ENCODE measurements around the gene NTRK1.

The NTRK1 gene

GRCh38 chr1:156836041-156836654 lies 24.5 kb upstream of the NTRK1 start:
- Histone ChIP-seq H3K4me2 (no peak overlapping the region), H3K4me3 (no peak overlapping the region), H3K9ac (no peak overlapping the region), H3K27ac (no peak overlapping the region), H3K4me1 (peaks cover 13% of the 10 kb centered on the region), H3K36me3 (no peaks in the 10 kb centered on the region), H3K27me3 (no peaks in the 10 kb centered on the region), H4K20me1 (no peaks in the 10 kb centered on the region), H3K9me3 (no peaks in the 10 kb centered on the region)
- no peak for TF ChIP-seq Cebpa-rat (IDR thresholded peaks at IDR 0.05)

- H4K20me1 ChIP-seq, result no peaks in the 10 kb centered on the region
- no peaks in the 10 kb centered on the region for H3K27me3 ChIP-seq
- H3K27ac ChIP-seq, result no peak overlapping the region
- no peak overlapping the region for H3K4me3 ChIP-seq
- H3K9ac ChIP-seq, result no peak overlapping the region
- no peaks in the 10 kb centered on the region for H3K9me3 ChIP-seq
- TF ChIP-seq Cebpa-rat (IDR thresholded peaks at IDR 0.05), result no peak
- no peak overlapping the region for H3K4me2 ChIP-seq
- H3K4me1 ChIP-seq, result peaks cover 13% of the 10 kb centered on the region
- no peaks in the 10 kb centered on the region for H3K36me3 ChIP-seq
Observed at GRCh38 chr1:156836892-156837291, 23.8 kb upstream of the NTRK1 start.

GRCh38 chr1:156838972-156839371 lies 21.7 kb upstream of the NTRK1 start:
- Histone ChIP-seq H3K27me3 (no peaks in the 10 kb centered on the region), H3K36me3 (no peaks in the 10 kb centered on the region), H3K4me2 (peak overlapping the region; percentile 74)

GRCh38 chr1:156839426-156840109 lies 21.1 kb upstream of the NTRK1 start:
- no peak for TF ChIP-seq Cebpa-rat (IDR thresholded peaks at IDR 0.05)
- H3K27me3 ChIP-seq, result no peaks in the 10 kb centered on the region
- H3K36me3 ChIP-seq, result no peaks in the 10 kb centered on the region
- H3K4me3 ChIP-seq, result no peak overlapping the region
- H4K20me1 ChIP-seq, result no peaks in the 10 kb centered on the region
- H3K4me2 ChIP-seq, result peak overlapping the region; percentile 74
- peaks cover 13% of the 10 kb centered on the region for H3K4me1 ChIP-seq
- no peak overlapping the region for H3K27ac ChIP-seq
- H3K9me3 ChIP-seq, result no peaks in the 10 kb centered on the region
- no peak overlapping the region for H3K9ac ChIP-seq

More at GRCh38 chr1:156838972-156839371, 21.7 kb upstream of the NTRK1 start:
- Histone ChIP-seq H4K20me1 (no peaks in the 10 kb centered on the region), H3K27ac (no peak overlapping the region), H3K4me1 (peaks cover 13% of the 10 kb centered on the region), H3K4me3 (no peak overlapping the region), H3K9me3 (no peaks in the 10 kb centered on the region), H3K9ac (no peak overlapping the region)
- no peak for TF ChIP-seq Cebpa-rat (IDR thresholded peaks at IDR 0.05)

GRCh38 chr1:156840186-156840897 lies 20.3 kb upstream of the NTRK1 start:
- H3K9ac ChIP-seq, result no peak overlapping the region
- H4K20me1 ChIP-seq, result no peaks in the 10 kb centered on the region
- no peak overlapping the region for H3K4me3 ChIP-seq
- H3K4me1 ChIP-seq, result peaks cover 13% of the 10 kb centered on the region
- TF ChIP-seq Cebpa-rat (IDR thresholded peaks at IDR 0.05), result no peak
- no peaks in the 10 kb centered on the region for H3K27me3 ChIP-seq
- no peak overlapping the region for H3K4me2 ChIP-seq
- H3K27ac ChIP-seq, result no peak overlapping the region
- no peaks in the 10 kb centered on the region for H3K36me3 ChIP-seq
- H3K9me3 ChIP-seq, result no peaks in the 10 kb centered on the region

GRCh38 chr1:156840898-156841279 lies 19.8 kb upstream of the NTRK1 start:
- H4K20me1 ChIP-seq, result no peaks in the 10 kb centered on the region
- no peaks in the 10 kb centered on the region for H3K36me3 ChIP-seq
- H3K27ac ChIP-seq, result no peak overlapping the region
- no peak overlapping the region for H3K9ac ChIP-seq
- no peak overlapping the region for H3K4me3 ChIP-seq
- H3K4me1 ChIP-seq, result peaks cover 13% of the 10 kb centered on the region
- no peak overlapping the region for H3K4me2 ChIP-seq
- H3K9me3 ChIP-seq, result no peaks in the 10 kb centered on the region
- TF ChIP-seq Cebpa-rat (IDR thresholded peaks at IDR 0.05), result no peak
- H3K27me3 ChIP-seq, result no peaks in the 10 kb centered on the region

- Histone ChIP-seq H4K20me1 (no peaks in the 10 kb centered on the region), H3K4me2 (no peak overlapping the region), H3K36me3 (no peaks in the 10 kb centered on the region), H3K9ac (no peak overlapping the region), H3K9me3 (no peaks in the 10 kb centered on the region), H3K27ac (no peak overlapping the region), H3K4me3 (no peak overlapping the region), H3K4me1 (peaks cover 13% of the 10 kb centered on the region), H3K27me3 (no peaks in the 10 kb centered on the region)
- TF ChIP-seq Cebpa-rat (IDR thresholded peaks at IDR 0.05), result no peak
Observed at GRCh38 chr1:156841295-156841855, 19.3 kb upstream of the NTRK1 start.

GRCh38 chr1:156842618-156843300 lies 17.9 kb upstream of the NTRK1 start:
- Histone ChIP-seq H3K27ac (no peak overlapping the region), H3K4me1 (peaks cover 19% of the 10 kb centered on the region), H3K27me3 (0 out of 2 replicates have a peak, but pooled peaks cover 2% of the 10 kb centered on the region), H3K4me3 (no peak overlapping the region), H3K9me3 (no peaks in the 10 kb centered on the region), H4K20me1 (no peaks in the 10 kb centered on the region), H3K4me2 (no peak overlapping the region), H3K36me3 (no peaks in the 10 kb centered on the region), H3K9ac (no peak overlapping the region)
- TF ChIP-seq Cebpa-rat (IDR thresholded peaks at IDR 0.05), result no peak

GRCh38 chr1:156844102-156844501 lies 16.6 kb upstream of the NTRK1 start:
- H3K9me3 ChIP-seq, result no peaks in the 10 kb centered on the region
- H3K4me2 ChIP-seq, result no peak overlapping the region
- H3K9ac ChIP-seq, result no peak overlapping the region
- no peaks in the 10 kb centered on the region for H4K20me1 ChIP-seq
- no peak overlapping the region for H3K4me3 ChIP-seq
- H3K4me1 ChIP-seq, result peaks cover 26% of the 10 kb centered on the region
- H3K27me3 ChIP-seq, result 0 out of 2 replicates have a peak, but pooled peaks cover 4% of the 10 kb centered on the region
- no peak for TF ChIP-seq Cebpa-rat (IDR thresholded peaks at IDR 0.05)
- H3K27ac ChIP-seq, result no peak overlapping the region
- no peaks in the 10 kb centered on the region for H3K36me3 ChIP-seq

Measured in BLaER1 (cell line).